H1 (cell line): Measurements from ENCODE around the gene TBKBP1. TPM values are rescaled to one million over a fixed set of nuclear protein-coding genes. Genes with fewer than 3 reads are reported as not detected.

Experiments used
- HDAC2 ChIP-seq, 2 experiments: fragments of 300-600 bp in 1 of 2; sonication (generic) in 1 of 2; IDR thresholded peaks; 2 replicates each; pipeline ENCODE4 v1.6.1; 2011 to 2012; ENCODE audit warnings: low read depth in 2 of 2, low read length in 2 of 2, mild to moderate bottlenecking in 2 of 2, moderate library complexity in 2 of 2, borderline replicate concordance in 1 of 2, inconsistent platforms in 1 of 2
- KDM4A ChIP-seq: IDR thresholded peaks from one replicate; pipeline ENCODE4 v1.7.1; 2012; ENCODE audit warnings: low read depth, mild to moderate bottlenecking, moderate library complexity, low read length, inconsistent platforms; ENCODE audit not compliant: severe bottlenecking
- RBBP5 ChIP-seq: IDR thresholded peaks from 2 replicates; pipeline ENCODE4 v1.7.1; 2012; ENCODE audit warnings: low read depth, mild to moderate bottlenecking, inconsistent platforms, low read length, moderate library complexity, borderline replicate concordance
- SUZ12 ChIP-seq: fragments of 200-600 bp; sonication (generic); IDR thresholded peaks from 2 replicates; pipeline ENCODE4 v1.6.1; 2012; ENCODE audit warnings: mild to moderate bottlenecking, inconsistent platforms, low read length, moderate library complexity, mixed read lengths
- YY1 ChIP-seq: IDR thresholded peaks from 2 replicates; pipeline ENCODE4 v1.6.1; 2011; ENCODE audit warnings: low read depth, mild to moderate bottlenecking, low read length
- polyA plus RNA-seq, 7 experiments: library from polyadenylated mRNA; depleted of rRNA in 3 of 7; stranded (reverse) in 5 of 7; unstranded in 2 of 7; fragments of >200 nt in 5 of 7; fragments of 200-250 nt in 2 of 7; gene quantifications; 1 replicate in 5 of 7; 2 replicates in 1 of 7; 4 replicates in 1 of 7; pipeline versions ENCODE4 v1.2.1 to v1.2.3, GENCODE V29; 2011 to 2013; ENCODE audit warnings: missing spikeins in 2 of 7, mixed read lengths in 2 of 7
- total RNA-seq: library from RNA; stranded (reverse); fragmentation: NEBNext Ultra II Directional; extraction: Animal tissue kit (Norgen Biotek cat#: 25700); gene quantifications from 2 replicates; pipeline ENCODE4 v1.2.1, GENCODE V29; 2021
- TF ChIP-seq, protein P1 (sequence below): fragments of 300-600 bp; sonication (generic); IDR thresholded peaks from 2 replicates; pipeline ENCODE4 v1.7.1; 2012; ENCODE audit warnings: low read length, moderate library complexity, mild to moderate bottlenecking, inconsistent platforms; ENCODE audit not compliant: insufficient replicate concordance

The TBKBP1 gene
- total and polyA plus RNA-seq, 2 of the 8 experiments (the other 6 are each of a cell fraction or from before 2014, with no cell fraction given), result 6.3 to 15.1 TPM

DNA sequence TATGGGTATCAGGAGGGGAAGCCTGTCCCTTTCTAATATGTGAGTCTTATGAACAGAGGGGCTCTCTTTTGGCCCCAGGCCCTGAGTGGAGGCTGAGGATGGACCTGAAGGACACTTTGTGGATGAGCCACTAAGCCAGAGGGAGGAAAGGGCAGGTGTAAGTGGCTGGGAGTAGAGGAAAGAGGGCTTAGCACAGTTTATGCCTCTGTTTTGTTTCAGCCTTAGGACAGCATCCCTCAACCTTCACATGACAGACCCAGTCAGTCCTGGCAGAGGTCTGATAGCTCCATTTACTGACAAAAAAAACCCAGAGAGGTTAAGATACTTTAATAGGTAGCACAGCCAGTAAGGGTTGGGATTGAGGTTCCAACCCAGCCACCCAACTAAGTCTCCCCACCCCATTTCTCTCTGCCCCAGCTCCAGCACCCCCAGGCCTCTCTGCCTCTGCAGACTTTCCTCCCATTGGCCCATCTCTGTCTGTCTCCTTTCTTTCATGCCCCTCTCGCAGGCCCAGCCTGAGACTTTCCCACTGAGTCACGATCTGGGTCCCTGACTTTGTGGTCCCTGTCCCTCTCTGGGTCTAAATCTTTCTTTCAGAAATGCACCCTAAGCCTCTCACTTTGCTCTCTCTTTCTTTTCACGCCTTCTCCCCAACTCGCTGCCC lies 34.4 kb downstream of the TBKBP1 start (continued):
- TF ChIP-seq, protein P1, sequence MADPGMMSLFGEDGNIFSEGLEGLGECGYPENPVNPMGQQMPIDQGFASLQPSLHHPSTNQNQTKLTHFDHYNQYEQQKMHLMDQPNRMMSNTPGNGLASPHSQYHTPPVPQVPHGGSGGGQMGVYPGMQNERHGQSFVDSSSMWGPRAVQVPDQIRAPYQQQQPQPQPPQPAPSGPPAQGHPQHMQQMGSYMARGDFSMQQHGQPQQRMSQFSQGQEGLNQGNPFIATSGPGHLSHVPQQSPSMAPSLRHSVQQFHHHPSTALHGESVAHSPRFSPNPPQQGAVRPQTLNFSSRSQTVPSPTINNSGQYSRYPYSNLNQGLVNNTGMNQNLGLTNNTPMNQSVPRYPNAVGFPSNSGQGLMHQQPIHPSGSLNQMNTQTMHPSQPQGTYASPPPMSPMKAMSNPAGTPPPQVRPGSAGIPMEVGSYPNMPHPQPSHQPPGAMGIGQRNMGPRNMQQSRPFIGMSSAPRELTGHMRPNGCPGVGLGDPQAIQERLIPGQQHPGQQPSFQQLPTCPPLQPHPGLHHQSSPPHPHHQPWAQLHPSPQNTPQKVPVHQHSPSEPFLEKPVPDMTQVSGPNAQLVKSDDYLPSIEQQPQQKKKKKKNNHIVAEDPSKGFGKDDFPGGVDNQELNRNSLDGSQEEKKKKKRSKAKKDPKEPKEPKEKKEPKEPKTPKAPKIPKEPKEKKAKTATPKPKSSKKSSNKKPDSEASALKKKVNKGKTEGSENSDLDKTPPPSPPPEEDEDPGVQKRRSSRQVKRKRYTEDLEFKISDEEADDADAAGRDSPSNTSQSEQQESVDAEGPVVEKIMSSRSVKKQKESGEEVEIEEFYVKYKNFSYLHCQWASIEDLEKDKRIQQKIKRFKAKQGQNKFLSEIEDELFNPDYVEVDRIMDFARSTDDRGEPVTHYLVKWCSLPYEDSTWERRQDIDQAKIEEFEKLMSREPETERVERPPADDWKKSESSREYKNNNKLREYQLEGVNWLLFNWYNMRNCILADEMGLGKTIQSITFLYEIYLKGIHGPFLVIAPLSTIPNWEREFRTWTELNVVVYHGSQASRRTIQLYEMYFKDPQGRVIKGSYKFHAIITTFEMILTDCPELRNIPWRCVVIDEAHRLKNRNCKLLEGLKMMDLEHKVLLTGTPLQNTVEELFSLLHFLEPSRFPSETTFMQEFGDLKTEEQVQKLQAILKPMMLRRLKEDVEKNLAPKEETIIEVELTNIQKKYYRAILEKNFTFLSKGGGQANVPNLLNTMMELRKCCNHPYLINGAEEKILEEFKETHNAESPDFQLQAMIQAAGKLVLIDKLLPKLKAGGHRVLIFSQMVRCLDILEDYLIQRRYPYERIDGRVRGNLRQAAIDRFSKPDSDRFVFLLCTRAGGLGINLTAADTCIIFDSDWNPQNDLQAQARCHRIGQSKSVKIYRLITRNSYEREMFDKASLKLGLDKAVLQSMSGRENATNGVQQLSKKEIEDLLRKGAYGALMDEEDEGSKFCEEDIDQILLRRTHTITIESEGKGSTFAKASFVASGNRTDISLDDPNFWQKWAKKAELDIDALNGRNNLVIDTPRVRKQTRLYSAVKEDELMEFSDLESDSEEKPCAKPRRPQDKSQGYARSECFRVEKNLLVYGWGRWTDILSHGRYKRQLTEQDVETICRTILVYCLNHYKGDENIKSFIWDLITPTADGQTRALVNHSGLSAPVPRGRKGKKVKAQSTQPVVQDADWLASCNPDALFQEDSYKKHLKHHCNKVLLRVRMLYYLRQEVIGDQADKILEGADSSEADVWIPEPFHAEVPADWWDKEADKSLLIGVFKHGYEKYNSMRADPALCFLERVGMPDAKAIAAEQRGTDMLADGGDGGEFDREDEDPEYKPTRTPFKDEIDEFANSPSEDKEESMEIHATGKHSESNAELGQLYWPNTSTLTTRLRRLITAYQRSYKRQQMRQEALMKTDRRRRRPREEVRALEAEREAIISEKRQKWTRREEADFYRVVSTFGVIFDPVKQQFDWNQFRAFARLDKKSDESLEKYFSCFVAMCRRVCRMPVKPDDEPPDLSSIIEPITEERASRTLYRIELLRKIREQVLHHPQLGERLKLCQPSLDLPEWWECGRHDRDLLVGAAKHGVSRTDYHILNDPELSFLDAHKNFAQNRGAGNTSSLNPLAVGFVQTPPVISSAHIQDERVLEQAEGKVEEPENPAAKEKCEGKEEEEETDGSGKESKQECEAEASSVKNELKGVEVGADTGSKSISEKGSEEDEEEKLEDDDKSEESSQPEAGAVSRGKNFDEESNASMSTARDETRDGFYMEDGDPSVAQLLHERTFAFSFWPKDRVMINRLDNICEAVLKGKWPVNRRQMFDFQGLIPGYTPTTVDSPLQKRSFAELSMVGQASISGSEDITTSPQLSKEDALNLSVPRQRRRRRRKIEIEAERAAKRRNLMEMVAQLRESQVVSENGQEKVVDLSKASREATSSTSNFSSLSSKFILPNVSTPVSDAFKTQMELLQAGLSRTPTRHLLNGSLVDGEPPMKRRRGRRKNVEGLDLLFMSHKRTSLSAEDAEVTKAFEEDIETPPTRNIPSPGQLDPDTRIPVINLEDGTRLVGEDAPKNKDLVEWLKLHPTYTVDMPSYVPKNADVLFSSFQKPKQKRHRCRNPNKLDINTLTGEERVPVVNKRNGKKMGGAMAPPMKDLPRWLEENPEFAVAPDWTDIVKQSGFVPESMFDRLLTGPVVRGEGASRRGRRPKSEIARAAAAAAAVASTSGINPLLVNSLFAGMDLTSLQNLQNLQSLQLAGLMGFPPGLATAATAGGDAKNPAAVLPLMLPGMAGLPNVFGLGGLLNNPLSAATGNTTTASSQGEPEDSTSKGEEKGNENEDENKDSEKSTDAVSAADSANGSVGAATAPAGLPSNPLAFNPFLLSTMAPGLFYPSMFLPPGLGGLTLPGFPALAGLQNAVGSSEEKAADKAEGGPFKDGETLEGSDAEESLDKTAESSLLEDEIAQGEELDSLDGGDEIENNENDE, result no peak
- TF ChIP-seq SUZ12 (no peak), HDAC2 (IDR thresholded peaks at IDR 0.05; ENCODE audit: borderline replicate concordance in 1 of 2, low read depth in 2 of 2, low read length in 2 of 2) (no peak), RBBP5 (no peak), YY1 (no peak), KDM4A (no peak)
